HepG2 (cell line): Measurements from ENCODE around the gene ARPC5. TPM values are rescaled to one million over a fixed set of nuclear protein-coding genes. Genes with fewer than 3 reads are reported as not detected.
"Not testable (repeated sequence)": the region's sequence is repeated elsewhere in the genome, so short reads cannot be mapped to it uniquely, and the experiment has no call there.

Experiments used
- ATAC-seq: fragments of 200-7000 bp; cut with Tn5 transposase; 3 replicates; pipeline ENCODE4 v1.9.1; 2020; ENCODE audit warnings: mild to moderate bottlenecking, moderate library complexity
- BruUV-seq: library from RNA; stranded (reverse); fragments of 400-500 nt; replicated peaks from 2 replicates; lab custom pipeline; 2021; lab: Mats Ljungman, UMichigan
- CTCF ChIA-PET: fragments of 300-600 bp; formaldehyde crosslinking; extraction: SDS; loops from one replicate; lab custom pipeline; 2021; ENCODE audit warnings: low total read pairs, inconsistent platforms, low intra/inter-chr PET ratio; lab: Yijun Ruan, JAX
- POLR2A ChIA-PET: fragments of 350-600 bp; sonication (Branson Sonifier 250); formaldehyde crosslinking; loops from one replicate; lab custom pipeline; 2020; ENCODE audit warnings: antibody characterized with exemption, inconsistent platforms; lab: Yijun Ruan, JAX
- DNase-seq: peaks from one replicate; pipeline ENCODE4 v3.0.0-alpha.2; 2015; ENCODE audit warnings: low spot score
- FAIRE-seq: peaks from 3 replicates; lab custom pipeline; 2011; peaks lifted over from hg19 to GRCh38; lab: Jason Lieb, UNC
- H2AFZ ChIP-seq: one replicate; pipeline ENCODE4 v1.6.1; 2011; ENCODE audit warnings: low read length, inconsistent platforms
- H3K27ac ChIP-seq: fragments of 300-600 bp; 3 replicates; pipeline ENCODE4 v1.8.0; 2011; ENCODE audit warnings: mixed run types, mild to moderate bottlenecking, mixed read lengths, low read length, inconsistent platforms; ENCODE audit not compliant: insufficient read depth; ENCODE audit errors: extremely low read length
- H3K27me3 ChIP-seq, 2 experiments: fragments of 200-600 bp in 1 of 2; 2 replicates in 1 of 2; 3 replicates in 1 of 2; pipeline versions ENCODE4 v1.6.0 to v1.8.0; 2011; ENCODE audit warnings: low read length in 2 of 2, mild to moderate bottlenecking in 2 of 2, moderate library complexity in 2 of 2, inconsistent platforms in 1 of 2; ENCODE audit not compliant: insufficient read depth in 2 of 2, control insufficient read depth in 1 of 2
- H3K36me3 ChIP-seq, 2 experiments: fragments of 200-600 bp in 1 of 2; replicated peaks in 1 of 2; 2 replicates in 1 of 2; 3 replicates in 1 of 2; pipeline versions ENCODE4 v1.5.1 to v1.8.0; 2011; ENCODE audit warnings: low read length in 2 of 2, inconsistent platforms in 1 of 2; ENCODE audit not compliant: insufficient read depth in 2 of 2, control insufficient read depth in 1 of 2
- H3K4me1 ChIP-seq: 2 replicates; pipeline ENCODE4 v1.5.1; 2012; ENCODE audit warnings: low read length, inconsistent platforms; ENCODE audit not compliant: insufficient read depth
- H3K4me2 ChIP-seq: 2 replicates; pipeline ENCODE4 v1.6.0; 2011; ENCODE audit warnings: low read depth, low read length, inconsistent platforms
- H3K4me3 ChIP-seq, 3 experiments: fragments of 200-600 bp in 1 of 3; sonication (generic), shearing (Covaris generic) in 1 of 3; replicated peaks in 1 of 3; 2 replicates each; pipeline ENCODE4 v1.5.1; 2011 to 2016; ENCODE audit warnings: low read length in 3 of 3, inconsistent platforms in 2 of 3, low read depth in 2 of 3, mild to moderate bottlenecking in 2 of 3, control low read depth in 1 of 3, mixed read lengths in 1 of 3; ENCODE audit not compliant: insufficient read depth in 1 of 3
- H3K79me2 ChIP-seq: one replicate; pipeline ENCODE4 v1.6.1; 2011; ENCODE audit warnings: low read length, inconsistent platforms; ENCODE audit not compliant: insufficient read depth
- H3K9ac ChIP-seq: 2 replicates; pipeline ENCODE4 v1.6.0; 2011; ENCODE audit warnings: mild to moderate bottlenecking, low read depth, low read length, inconsistent platforms; ENCODE audit not compliant: insufficient read depth
- H3K9me3 ChIP-seq: 2 replicates; pipeline ENCODE4 v1.5.1; 2012; ENCODE audit warnings: mild to moderate bottlenecking, low read length
- H4K20me1 ChIP-seq: 2 replicates; pipeline ENCODE4 v1.6.0; 2011; ENCODE audit warnings: inconsistent platforms, mild to moderate bottlenecking, low read length, moderate library complexity; ENCODE audit not compliant: insufficient read depth
- ATF7 ChIP-seq, 2 experiments: fragments of 450-650 bp in 1 of 2; sonication (generic) in 1 of 2; formaldehyde crosslinking in 1 of 2; IDR thresholded peaks; 2 replicates each; pipeline versions ENCODE4 v1.4.0 to v1.6.1; 2016 to 2020; ENCODE audit warnings: antibody characterized with exemption in 1 of 2, mild to moderate bottlenecking in 1 of 2, missing genetic modification reagents in 1 of 2
- HMGA1 ChIP-seq: sonication (generic); formaldehyde crosslinking; conservative IDR thresholded peaks from 2 replicates; pipeline ENCODE4 v1.4.0; 2020; ENCODE audit warnings: missing genetic modification reagents
- MED1 ChIP-seq: sonication (generic); formaldehyde crosslinking; IDR thresholded peaks from 2 replicates; pipeline ENCODE4 v1.4.0; 2020; ENCODE audit warnings: missing genetic modification reagents
- MEF2D ChIP-seq: sonication (generic); formaldehyde crosslinking; IDR thresholded peaks from 2 replicates; pipeline ENCODE4 v1.5.1; 2020; ENCODE audit warnings: mild to moderate bottlenecking, missing genetic modification reagents
- NFIC ChIP-seq: IDR thresholded peaks from 2 replicates; pipeline ENCODE4 v1.6.1; 2012; ENCODE audit warnings: mild to moderate bottlenecking, low read length, inconsistent platforms
- WGBS: methylation state at CpG from one replicate; pipeline ENCODE4 v1.1.6; 2017; ENCODE audit warnings: low lambda C conversion rate; 5-methylcytosine and 5-hydroxymethylcytosine counted together
- in situ Hi-C: cut with HindIII; loops from 2 replicates; pipeline ENCODE4 v1.10.0; 2017; ENCODE audit warnings: low pct_unique_long_range_greater_than_20kb; ENCODE audit not compliant: extremely low pct_ligation_motif_present
- intact Hi-C: fragments of 100-400 bp; cut with micrococcal nuclease; formaldehyde crosslinking; loops from one replicate; pipeline ENCODE4 v1.10.0; 2022; ENCODE audit not compliant: unreplicated experiment
- polyA plus RNA-seq, 8 experiments: library from polyadenylated mRNA; depleted of rRNA in 3 of 8; stranded (reverse) in 7 of 8; unstranded in 1 of 8; fragments of >200 nt; fragmentation: Illumina TruSeq in 4 of 8; extraction: Trizol in 4 of 8; gene quantifications; 2 replicates each; pipeline versions ENCODE4 v1.2.1 to v1.2.3, GENCODE V29; 2011 to 2016; ENCODE audit warnings: low read depth in 4 of 8, missing spikeins in 1 of 8, mixed read lengths in 1 of 8; ENCODE audit not compliant: insufficient read depth in 1 of 8
- total RNA-seq, 5 experiments: library from RNA; depleted of rRNA; stranded (reverse); fragments of >200 nt; fragmentation: Illumina TruSeq; extraction: Trizol; gene quantifications; 2 replicates each; pipeline ENCODE4 v1.2.3, GENCODE V29; 2016; ENCODE audit warnings: low read depth in 1 of 5

Gene ARPC5
- total and polyA plus RNA-seq, 2 of the 13 experiments (the other 11 are each of a cell fraction or from before 2014, with no cell fraction given): 48.4 to 106 TPM

- ChIA-PET CTCF (no interaction called here), POLR2A (no interaction called here)
- H2AFZ ChIP-seq: no peak overlapping the region
- no peak for DNase-seq
- intact Hi-C loops (loop anchor here (10.0 kb wide), 1 partner anchor 75 kb away; no protein-coding TSS in a partner anchor), in situ Hi-C loops (loop anchor here (5.0 kb wide), 2 partner anchors 147 to 337 kb away; partner anchors contain the start of gene SMG7)
- no peaks in the 10 kb centered on the region for H3K9me3 ChIP-seq
- no TSS peak for BruUV-seq
- no peaks in the 10 kb centered on the region for H3K27me3 ChIP-seq
- no peak for TF ChIP-seq HMGA1
- no peak for TF ChIP-seq MEF2D
- TF ChIP-seq NFIC: no peak
- TF ChIP-seq MED1: no peak
- TF ChIP-seq ATF7 (IDR thresholded peaks at IDR 0.05): no peak
- TF ChIP-seq ATF7 (CRISPR knock-in tag; IDR thresholded peaks at IDR 0.05): no peak
- 87% methylated on average over 1 of the region's 1 CpG for WGBS
- no peaks in the 10 kb centered on the region for H4K20me1 ChIP-seq
- no peak overlapping the region for H3K4me3 ChIP-seq
- no peaks in the 10 kb centered on the region for H3K79me2 ChIP-seq
- H3K4me2 ChIP-seq: no peak overlapping the region
- H3K27ac ChIP-seq: no peak overlapping the region
- no peaks in the 10 kb centered on the region for H3K4me1 ChIP-seq
- no peak for FAIRE-seq
- no peak for ATAC-seq
- no peaks in the 10 kb centered on the region for H3K36me3 ChIP-seq
- H3K9ac ChIP-seq: no peak overlapping the region
Observed at GRCh38 chr1:183619781-183620180, 15.8 kb downstream of the ARPC5 start.

GRCh38 chr1:183618202-183618601 is 17.4 kb downstream of the ARPC5 start:
- H3K79me2 ChIP-seq, H3K9me3 ChIP-seq, CTCF ChIA-PET, H2AFZ ChIP-seq, H3K4me2 ChIP-seq, ATAC-seq, DNase-seq, BruUV-seq, H4K20me1 ChIP-seq, H3K9ac ChIP-seq, POLR2A ChIA-PET, H3K27me3 ChIP-seq, H3K4me3 ChIP-seq, H3K36me3 ChIP-seq, H3K27ac ChIP-seq, in situ Hi-C loops, intact Hi-C loops, FAIRE-seq, H3K4me1 ChIP-seq: not testable (repeated sequence)
- 52% methylated on average over 5 of the region's 5 CpGs for whole genome bisulfite sequencing

- H3K79me2 ChIP-seq, H3K27me3 ChIP-seq, DNase-seq, ATAC-seq, in situ Hi-C loops, H4K20me1 ChIP-seq, CTCF ChIA-PET, H2AFZ ChIP-seq, H3K36me3 ChIP-seq, BruUV-seq, intact Hi-C loops, H3K27ac ChIP-seq, H3K9me3 ChIP-seq, H3K9ac ChIP-seq, POLR2A ChIA-PET, H3K4me1 ChIP-seq, FAIRE-seq, H3K4me2 ChIP-seq, H3K4me3 ChIP-seq: not testable (repeated sequence)
- WGBS: 92% methylated on average over 2 of the region's 3 CpGs
Observed at GRCh38 chr1:183612975-183613374, 22.6 kb downstream of the ARPC5 start.
